ENCODE measurements around the gene AGAP1.

GRCh38 chr2:235725016-235725489 is 231.2 kb downstream of the AGAP1 start:
- TF ChIP-seq CTCF (IDR thresholded peaks at IDR 0.05; ENCODE audit: insufficient read depth, low read depth, low read length) = no peak
- TF ChIP-seq EZH2 (IDR thresholded peaks at IDR 0.05; ENCODE audit: insufficient read depth, low read length) = no peak
